GM12875 (cell line): ENCODE results near the gene SFSWAP.

Source experiments
- H3K4me3 ChIP-seq: one replicate; pipeline ENCODE4 v1.5.1; 2011; ENCODE audit warnings: low read depth, low read length, control low read depth
- CTCF ChIP-seq: IDR thresholded peaks from 2 replicates; pipeline ENCODE4 v1.5.1; 2011; ENCODE audit warnings: low read depth, mild to moderate bottlenecking, control low read depth, inconsistent platforms, low read length, moderate library complexity, borderline replicate concordance; ENCODE audit not compliant: insufficient read depth

The SFSWAP gene

DNA sequence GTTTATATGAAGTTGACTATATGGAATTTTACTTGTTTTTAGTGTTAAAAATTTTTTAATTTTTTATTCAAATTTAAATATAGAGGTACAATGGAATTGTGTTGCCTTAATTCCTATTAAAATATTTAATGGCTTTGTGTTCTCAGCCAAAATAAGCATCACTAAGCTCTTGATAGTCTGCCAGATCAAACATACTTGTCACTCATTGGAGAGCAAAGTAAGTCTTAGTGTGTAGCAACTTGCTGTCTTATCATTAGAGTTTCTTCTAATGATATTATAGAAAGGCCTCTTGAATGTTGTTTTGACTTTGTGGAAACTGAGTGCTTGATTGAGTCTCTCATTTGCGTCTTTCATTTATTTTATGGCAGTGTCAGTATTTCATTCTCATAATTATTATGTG, 10.7 kb downstream of the SFSWAP start:
- no peak for TF ChIP-seq CTCF
- H3K4me3 ChIP-seq, result no peak overlapping the region

- no peak for TF ChIP-seq CTCF
- H3K4me3 ChIP-seq, result no peak overlapping the region
These were observed 12.6 kb downstream of the SFSWAP start for GRCh38 chr12:131723532-131723931.

- no peak overlapping the region for H3K4me3 ChIP-seq
- no peak for TF ChIP-seq CTCF
These were observed 13.6 kb downstream of the SFSWAP start for GRCh38 chr12:131724534-131724933.

GRCh38 chr12:131725503-131725902, 14.6 kb downstream of the SFSWAP start:
- no peak overlapping the region for H3K4me3 ChIP-seq
- no peak for TF ChIP-seq CTCF

GRCh38 chr12:131728720-131729119, 17.8 kb downstream of the SFSWAP start:
- TF ChIP-seq CTCF, result no peak
- H3K4me3 ChIP-seq, result no peak overlapping the region

DNA sequence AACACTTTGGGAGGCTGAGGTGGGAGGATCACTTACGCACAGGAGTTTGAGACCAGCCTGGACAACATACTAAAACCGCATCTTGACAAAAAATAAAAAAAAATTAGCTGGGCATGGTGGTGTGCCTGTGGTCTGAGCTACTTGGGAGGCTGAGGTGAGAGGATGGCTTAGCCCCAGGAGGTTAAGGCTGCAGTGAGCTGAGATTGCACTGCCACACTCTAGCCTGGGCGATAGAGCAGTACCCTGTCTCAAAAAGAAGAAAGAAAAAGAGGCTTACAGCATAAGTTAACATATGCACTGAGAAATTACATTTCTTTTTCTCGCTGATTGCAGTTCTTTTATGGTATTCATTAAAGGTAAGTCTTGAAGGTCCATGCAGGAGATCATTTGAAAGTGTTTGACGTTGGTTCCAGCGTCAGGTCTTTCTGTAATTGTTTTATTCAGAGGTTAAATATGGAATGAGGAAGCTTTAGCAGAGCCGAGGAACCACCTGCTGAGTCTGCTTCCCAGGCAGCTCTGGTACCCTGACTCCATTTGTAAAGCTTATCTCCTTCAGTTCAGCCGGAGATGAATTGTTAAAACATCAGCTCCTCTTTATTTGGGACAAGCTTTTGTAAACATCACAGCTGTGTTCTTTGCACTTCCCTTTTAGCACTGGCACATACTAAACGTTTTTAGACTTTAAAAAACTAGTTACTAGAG, 18.5 kb downstream of the SFSWAP start:
- no peak for TF ChIP-seq CTCF
- H3K4me3 ChIP-seq, result no peak overlapping the region

GRCh38 chr12:131732996-131733615, 22.2 kb downstream of the SFSWAP start:
- no peak overlapping the region for H3K4me3 ChIP-seq
- TF ChIP-seq CTCF, result no peak
